Measurements from ENCODE around the gene NPTXR.
"Not testable (repeated sequence)": the region's sequence is repeated elsewhere in the genome, so short reads cannot be mapped to it uniquely, and the experiment has no call there.

Gene NPTXR

GRCh38 chr22:38868286-38868721 is 24.5 kb upstream of the NPTXR start:
- DNase-seq, result no peak

- DNase-seq, result no peak
These were observed 23.9 kb upstream of the NPTXR start for GRCh38 chr22:38867471-38868285.

- DNase-seq, result no peak
These were observed 23.3 kb upstream of the NPTXR start for GRCh38 chr22:38867124-38867455.

- DNase-seq, result no peak
These were observed 22.7 kb upstream of the NPTXR start for GRCh38 chr22:38866399-38867123.

- DNase-seq, result no peak
These were observed 22.2 kb upstream of the NPTXR start for GRCh38 chr22:38866024-38866398.

GRCh38 chr22:38865201-38866023 is 21.6 kb upstream of the NPTXR start:
- no peak for DNase-seq

GRCh38 chr22:38864361-38865191 is 20.7 kb upstream of the NPTXR start:
- no peak for DNase-seq

- no peak for DNase-seq
These were observed 19.8 kb upstream of the NPTXR start for GRCh38 chr22:38863531-38864131.

GRCh38 chr22:38862375-38863329 is 18.8 kb upstream of the NPTXR start:
- no peak for DNase-seq

GRCh38 chr22:38861927-38862326 is 18.1 kb upstream of the NPTXR start:
- no peak for DNase-seq

- no peak for DNase-seq
These were observed 17.5 kb upstream of the NPTXR start for GRCh38 chr22:38861170-38861876.

GRCh38 chr22:38860283-38861169 is 16.7 kb upstream of the NPTXR start:
- no peak for DNase-seq

- DNase-seq, result no peak
These were observed 15.9 kb upstream of the NPTXR start for GRCh38 chr22:38859581-38860282.

- DNase-seq, result no peak
These were observed 14.7 kb upstream of the NPTXR start for GRCh38 chr22:38858492-38858891.

- DNase-seq, result not testable (repeated sequence)
These were observed 10.6 kb upstream of the NPTXR start for GRCh38 chr22:38854476-38854875.

GRCh38 chr22:38853883-38854282 is 10.1 kb upstream of the NPTXR start:
- DNase-seq, result not testable (repeated sequence)

GRCh38 chr22:38853196-38853651 is 9.4 kb upstream of the NPTXR start:
- DNase-seq, result no peak

- DNase-seq, result no peak
These were observed 8.7 kb upstream of the NPTXR start for GRCh38 chr22:38852522-38852921.

Data from GF-D8 (cell line).